Caco-2 (cell line): ENCODE measurements around the gene ZNF365. TPM values are rescaled to one million over a fixed set of nuclear protein-coding genes. Genes with fewer than 3 reads are reported as not detected.

Experiments used
- BruUV-seq: library from RNA; stranded (reverse); fragments of 400-500 nt; replicated peaks from 2 replicates; lab custom pipeline; 2021; lab: Mats Ljungman, UMichigan
- CTCF ChIA-PET: fragments of 300-600 bp; sonication (Branson Sonifier 250); formaldehyde crosslinking; loops from one replicate; lab custom pipeline; 2022; ENCODE audit warnings: antibody characterized with exemption; lab: Charles Lee
- POLR2A ChIA-PET: fragments of 300-600 bp; sonication (Branson Sonifier 250); formaldehyde crosslinking; loops from one replicate; lab custom pipeline; 2022; ENCODE audit warnings: antibody characterized with exemption; lab: Charles Lee
- DNase-seq, 2 experiments: peaks; one replicate each; pipeline versions ENCODE4 v3.0.0 to v3.0.0-alpha.2; 2020 to 2022
- H3K27me3 ChIP-seq: replicated peaks from 2 replicates; pipeline ENCODE4 v1.6.0; 2011; ENCODE audit warnings: low read length; ENCODE audit not compliant: control insufficient read depth, insufficient read depth
- H3K36me3 ChIP-seq: 2 replicates; pipeline ENCODE4 v1.5.1; 2011; ENCODE audit warnings: low read length; ENCODE audit not compliant: control insufficient read depth, insufficient read depth
- H3K4me1 ChIP-seq: fragments of 250-450 bp; sonication (Bioruptor Pico); 2 replicates; pipeline ENCODE4 v1.5.1; 2020; ENCODE audit warnings: mild to moderate bottlenecking
- H3K4me3 ChIP-seq: 2 replicates; pipeline ENCODE4 v1.5.1; 2011; ENCODE audit warnings: low read depth, mild to moderate bottlenecking, control low read depth, low read length
- H3K9me3 ChIP-seq: fragments of 250-450 bp; sonication (Bioruptor Pico); 2 replicates; pipeline ENCODE4 v1.5.1; 2020; ENCODE audit warnings: mild to moderate bottlenecking, moderate library complexity
- H3K27ac Mint-ChIP-seq: one replicate; pipeline ENCODE4 v1.8.0; 2022; ENCODE audit warnings: mixed read lengths; ENCODE audit not compliant: unreplicated experiment
- H3K27me3 Mint-ChIP-seq: one replicate; pipeline ENCODE4 v1.8.0; 2022; ENCODE audit warnings: mixed read lengths; ENCODE audit not compliant: insufficient read depth, unreplicated experiment
- H3K36me3 Mint-ChIP-seq: one replicate; pipeline ENCODE4 v1.8.0; 2022; ENCODE audit warnings: mild to moderate bottlenecking, mixed read lengths; ENCODE audit not compliant: insufficient read depth, unreplicated experiment
- H3K4me1 Mint-ChIP-seq: one replicate; pipeline ENCODE4 v1.8.0; 2022; ENCODE audit warnings: low read depth, mixed read lengths; ENCODE audit not compliant: unreplicated experiment
- H3K4me3 Mint-ChIP-seq: one replicate; pipeline ENCODE4 v1.8.0; 2022; ENCODE audit warnings: mild to moderate bottlenecking, moderate library complexity, mixed read lengths; ENCODE audit not compliant: unreplicated experiment
- H3K9me3 Mint-ChIP-seq: one replicate; pipeline ENCODE4 v1.8.0; 2022; ENCODE audit warnings: mixed read lengths; ENCODE audit not compliant: unreplicated experiment
- CTCF ChIP-seq, 2 experiments: fragments of 200-600 bp in 1 of 2; IDR thresholded peaks; 1 replicate in 1 of 2; 2 replicates in 1 of 2; pipeline versions ENCODE4 v1.5.1 to v1.8.0; 2011 to 2022; ENCODE audit warnings: antibody characterized with exemption in 1 of 2, control low read depth in 1 of 2, inconsistent platforms in 1 of 2, low read depth in 1 of 2, low read length in 1 of 2, mild to moderate bottlenecking in 1 of 2, moderate library complexity in 1 of 2; ENCODE audit not compliant: insufficient read depth in 1 of 2, severe bottlenecking in 1 of 2, unreplicated experiment in 1 of 2
- intact Hi-C: fragments of 100-400 bp; cut with micrococcal nuclease; formaldehyde crosslinking; loops from one replicate; pipeline ENCODE4 v1.10.0; 2022; ENCODE audit not compliant: unreplicated experiment
- total RNA-seq: library from RNA; stranded (reverse); gene quantifications from 2 replicates; pipeline ENCODE4 v1.2.3, GENCODE V29; 2022

The ZNF365 gene
- total RNA-seq, 1 experiment from 2014 or later = not detected

DNA sequence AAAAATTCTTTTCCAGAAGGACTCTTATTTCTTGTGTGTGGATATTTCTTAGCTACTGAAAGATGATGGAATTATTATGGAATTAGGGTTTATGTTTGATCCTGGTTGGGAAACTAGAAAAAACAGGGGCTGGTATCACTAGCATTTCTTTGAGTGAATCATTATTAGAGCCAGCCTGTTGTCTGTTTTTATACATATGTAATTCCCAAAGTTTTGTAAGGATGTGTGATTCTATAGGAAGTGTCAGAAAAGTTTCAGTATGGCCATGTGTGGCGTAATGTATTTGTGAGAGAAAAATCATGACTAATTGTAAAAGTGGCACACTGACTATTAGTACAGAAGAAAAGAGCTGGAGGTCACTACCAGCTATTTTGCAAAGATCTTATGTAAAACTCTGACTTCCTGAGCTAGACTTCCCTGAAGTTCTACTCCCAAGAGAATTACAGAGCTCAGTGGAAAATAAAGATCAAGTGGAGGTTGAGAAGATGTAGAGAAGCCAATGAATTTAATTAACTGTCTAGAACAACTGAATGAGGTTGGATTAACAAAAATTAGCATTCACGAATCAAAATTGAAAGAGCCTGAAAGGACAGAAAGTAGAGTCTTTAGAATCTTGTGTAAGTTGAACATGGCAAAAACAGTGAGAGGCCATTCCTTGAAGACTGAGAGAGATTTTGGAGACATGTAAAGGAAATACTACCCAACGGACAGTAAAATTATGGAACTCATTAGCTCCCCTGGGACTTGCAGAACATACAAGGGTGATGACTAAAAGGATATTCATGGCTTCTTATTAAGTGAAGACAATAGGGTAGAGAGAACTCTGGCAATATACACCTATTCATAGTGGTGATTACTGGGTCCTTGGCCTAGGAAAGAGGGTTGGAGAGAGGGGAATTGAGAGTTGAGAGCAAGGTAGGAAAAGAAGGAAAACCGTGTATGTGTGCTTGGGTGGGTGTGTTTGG, 12.5 kb downstream of the ZNF365 start:
- CTCF ChIA-PET = no interaction called here

DNA sequence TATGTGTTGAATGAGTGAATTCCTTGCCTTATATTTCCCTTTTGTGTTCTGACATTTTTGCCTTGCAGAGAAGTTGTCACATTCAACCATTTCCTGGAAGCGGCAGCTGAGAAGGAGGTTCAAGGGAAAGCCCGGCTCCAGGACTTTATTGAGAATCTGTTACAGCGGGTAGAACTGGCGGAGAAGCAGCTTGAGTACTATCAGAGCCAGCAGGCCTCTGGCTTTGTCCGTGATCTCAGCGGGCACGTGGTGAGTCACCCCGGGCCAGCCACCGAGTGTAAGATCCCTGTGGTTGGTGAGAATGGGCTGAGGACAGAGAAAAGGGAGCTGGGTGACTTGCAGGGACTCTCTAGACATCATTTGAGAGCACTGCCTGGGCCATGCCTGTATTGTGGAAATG, 14.2 kb downstream of the ZNF365 start:
- H3K4me1 Mint-ChIP-seq = no peaks in the 10 kb centered on the region
- BruUV-seq = no TSS peak
- no peak for TF ChIP-seq CTCF (IDR thresholded peaks at IDR 0.05; ENCODE audit: insufficient read depth in 1 of 2, low read depth in 1 of 2, low read length in 1 of 2, severe bottlenecking in 1 of 2, unreplicated experiment in 1 of 2)

More for the DNA sequence above, 12.5 kb downstream of the ZNF365 start:
- intact Hi-C loops = no loop called here
- no peaks in the 10 kb centered on the region for H3K36me3 ChIP-seq
- no peaks in the 10 kb centered on the region for H3K9me3 ChIP-seq
- no peak for TF ChIP-seq CTCF (IDR thresholded peaks at IDR 0.05; ENCODE audit: insufficient read depth in 1 of 2, low read depth in 1 of 2, low read length in 1 of 2, severe bottlenecking in 1 of 2, unreplicated experiment in 1 of 2)
- no peaks in the 10 kb centered on the region for H3K4me1 Mint-ChIP-seq
- DNase-seq = no peak
- no peak overlapping the region for H3K4me3 Mint-ChIP-seq
- no peaks in the 10 kb centered on the region for H3K4me1 ChIP-seq
- POLR2A ChIA-PET = no interaction called here
- no peaks in the 10 kb centered on the region for H3K27me3 ChIP-seq
- no peak overlapping the region for H3K4me3 ChIP-seq
- H3K27ac Mint-ChIP-seq = no peak overlapping the region
- H3K36me3 Mint-ChIP-seq = no peaks in the 10 kb centered on the region
- peaks cover 29% of the 10 kb centered on the region for H3K27me3 Mint-ChIP-seq
- no peaks in the 10 kb centered on the region for H3K9me3 Mint-ChIP-seq
- no TSS peak for BruUV-seq

DNA sequence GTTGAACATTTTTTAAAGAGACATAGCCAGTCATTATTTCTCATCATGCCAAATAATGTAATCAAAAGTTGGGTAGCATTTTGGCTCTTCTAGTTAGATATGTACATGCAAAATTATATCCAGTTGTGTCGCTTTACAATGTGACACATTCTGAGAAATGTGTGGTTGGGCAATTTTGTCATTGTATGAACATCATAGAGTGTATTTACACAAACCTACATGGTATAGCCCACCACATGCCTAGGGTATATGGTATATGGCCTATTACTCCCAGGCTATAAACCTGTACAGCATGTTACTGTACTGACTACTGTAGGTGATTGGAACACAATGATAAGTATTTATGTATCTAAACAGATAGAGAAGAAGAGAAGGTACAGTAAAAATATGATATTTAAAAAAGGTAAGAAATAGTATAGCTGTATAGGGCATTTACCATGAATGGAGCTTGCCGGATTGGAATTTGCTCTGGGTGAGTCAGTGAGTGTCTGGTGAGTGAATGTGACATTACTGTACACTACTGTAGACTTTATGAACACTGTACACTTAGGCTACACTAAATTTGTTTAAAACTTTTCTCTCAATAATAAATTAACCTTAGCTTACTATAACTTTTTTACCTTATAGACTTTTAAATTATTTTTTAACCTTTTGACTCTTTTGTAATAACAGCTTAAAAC, 16.5 kb downstream of the ZNF365 start:
- Mint-ChIP-seq H3K9me3 (no peaks in the 10 kb centered on the region), H3K4me3 (no peak overlapping the region), H3K36me3 (no peaks in the 10 kb centered on the region), H3K27me3 (peaks cover 34% of the 10 kb centered on the region), H3K27ac (no peak overlapping the region), H3K4me1 (no peaks in the 10 kb centered on the region)
- no peaks in the 10 kb centered on the region for H3K9me3 ChIP-seq
- CTCF ChIA-PET = interaction anchor here (0.6 kb wide), 2 partner anchors 126 to 1598 kb away, joined by 3 to 5 read pairs; no protein-coding TSS in a partner anchor
- no peaks in the 10 kb centered on the region for H3K27me3 ChIP-seq
- no peaks in the 10 kb centered on the region for H3K4me1 ChIP-seq
- BruUV-seq = no TSS peak
- no peaks in the 10 kb centered on the region for H3K36me3 ChIP-seq
- no peak overlapping the region for H3K4me3 ChIP-seq
- POLR2A ChIA-PET = no interaction called here
- TF ChIP-seq CTCF (IDR thresholded peaks at IDR 0.05; ENCODE audit: insufficient read depth in 1 of 2, low read depth in 1 of 2, low read length in 1 of 2, severe bottlenecking in 1 of 2, unreplicated experiment in 1 of 2) = no peak
- no peak for DNase-seq
- intact Hi-C loops = no loop called here

More for the DNA sequence above, 14.2 kb downstream of the ZNF365 start:
- H3K27me3 Mint-ChIP-seq = peaks cover 30% of the 10 kb centered on the region
- Histone ChIP-seq H3K36me3 (no peaks in the 10 kb centered on the region), H3K9me3 (no peaks in the 10 kb centered on the region), H3K4me1 (no peaks in the 10 kb centered on the region), H3K4me3 (no peak overlapping the region), H3K27me3 (no peaks in the 10 kb centered on the region)
- H3K9me3 Mint-ChIP-seq = no peaks in the 10 kb centered on the region
- no peak overlapping the region for H3K4me3 Mint-ChIP-seq
- H3K27ac Mint-ChIP-seq = no peak overlapping the region
- ChIA-PET POLR2A (no interaction called here), CTCF (no interaction called here)
- peak in 1 of 2 experiments; percentile 35 for DNase-seq
- intact Hi-C loops = no loop called here
- H3K36me3 Mint-ChIP-seq = no peaks in the 10 kb centered on the region
